Measurements from ENCODE around the gene KIAA0319L.

KIAA0319L gene

DNA sequence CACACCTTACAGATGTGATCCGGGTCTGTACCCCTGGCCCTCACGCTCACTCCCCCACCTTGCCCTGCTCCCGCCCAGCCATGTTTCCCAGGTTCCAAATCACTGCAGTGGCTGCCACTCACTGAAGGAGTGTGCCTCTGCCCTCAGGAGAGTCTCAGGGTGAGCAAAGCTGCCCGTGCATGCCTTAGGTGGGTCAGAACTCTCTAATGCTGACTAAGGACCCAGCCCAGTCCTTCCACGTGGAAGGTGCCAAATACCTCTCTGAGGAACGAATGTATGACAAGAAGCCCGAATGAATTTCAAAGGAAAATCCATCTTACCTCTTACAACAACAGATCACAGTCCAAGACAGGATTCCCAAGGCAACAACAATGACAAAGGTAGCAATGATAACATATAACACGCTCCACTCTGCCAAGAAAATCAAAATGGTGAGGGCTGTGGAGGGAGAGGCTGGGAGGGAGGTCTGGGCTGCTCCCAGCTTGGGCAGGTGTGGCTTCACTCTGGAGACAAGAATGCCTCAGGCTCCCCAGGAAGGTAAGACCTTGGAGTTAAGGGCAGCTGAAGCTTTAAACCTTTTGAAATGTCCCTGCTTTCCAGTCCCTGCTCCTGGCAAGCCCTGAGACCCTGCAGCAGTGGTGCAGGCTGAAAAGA, 115.2 kb downstream of the KIAA0319L start:
- no peak for FAIRE-seq

DNA sequence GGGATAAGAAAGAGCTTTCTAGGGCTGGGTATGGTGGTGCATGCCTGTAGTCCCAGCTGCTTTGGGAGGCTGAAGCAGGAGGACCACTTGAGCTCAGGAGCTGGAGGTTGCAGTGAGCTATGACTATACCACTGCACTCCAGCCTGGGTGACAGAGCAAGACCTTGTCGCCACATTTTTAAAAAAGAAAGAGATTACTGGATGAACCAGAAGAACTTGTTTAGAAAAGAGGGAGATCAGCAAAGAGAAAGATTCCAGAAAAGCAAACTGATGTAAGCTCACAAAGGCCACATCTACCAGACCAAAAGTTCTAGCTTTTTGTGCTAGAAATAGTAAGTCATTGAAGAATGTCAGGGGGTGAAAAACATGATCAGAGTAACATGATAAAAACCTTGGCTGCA, 117.6 kb downstream of the KIAA0319L start:
- no peak for FAIRE-seq

DNA sequence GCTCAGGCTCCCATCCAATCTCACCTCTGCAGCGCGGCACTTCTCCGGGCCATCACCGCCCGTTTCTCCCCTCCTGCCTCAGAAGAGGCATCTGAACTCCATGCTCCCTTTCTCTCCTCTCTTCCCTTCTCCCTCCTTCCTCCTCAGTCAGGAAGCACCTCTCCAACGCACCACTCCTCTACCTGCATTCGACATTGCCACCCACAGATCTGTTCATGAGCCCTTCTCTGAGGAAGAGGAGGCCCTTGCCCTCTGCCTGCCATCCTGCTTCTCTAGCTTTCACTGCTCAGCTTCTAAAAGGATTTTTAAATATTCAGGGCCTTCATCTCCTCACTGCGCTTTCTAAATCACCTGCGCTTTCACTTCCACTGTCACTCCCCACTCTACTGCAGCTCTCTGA, 120.0 kb downstream of the KIAA0319L start:
- no peak for FAIRE-seq

DNA sequence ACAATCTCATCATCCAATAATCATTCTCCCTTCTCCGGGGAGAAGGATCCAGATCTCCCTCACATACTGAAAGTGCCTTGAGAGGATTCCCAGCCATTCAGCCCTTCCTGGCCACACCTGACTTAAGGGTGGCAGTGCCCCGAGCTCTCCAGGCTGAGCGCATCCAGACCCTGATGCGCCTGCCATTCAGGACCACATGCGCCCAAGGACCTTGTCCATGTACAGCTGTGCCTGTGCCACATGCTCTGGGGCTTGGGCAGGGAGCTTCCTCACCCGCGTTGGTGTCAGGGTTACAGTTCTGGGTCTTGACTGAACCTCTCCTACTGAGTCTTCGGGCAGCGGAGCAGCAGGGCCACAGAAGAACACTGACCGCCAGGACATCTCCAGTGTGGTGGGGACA, 121.1 kb downstream of the KIAA0319L start:
- no peak for FAIRE-seq

DNA sequence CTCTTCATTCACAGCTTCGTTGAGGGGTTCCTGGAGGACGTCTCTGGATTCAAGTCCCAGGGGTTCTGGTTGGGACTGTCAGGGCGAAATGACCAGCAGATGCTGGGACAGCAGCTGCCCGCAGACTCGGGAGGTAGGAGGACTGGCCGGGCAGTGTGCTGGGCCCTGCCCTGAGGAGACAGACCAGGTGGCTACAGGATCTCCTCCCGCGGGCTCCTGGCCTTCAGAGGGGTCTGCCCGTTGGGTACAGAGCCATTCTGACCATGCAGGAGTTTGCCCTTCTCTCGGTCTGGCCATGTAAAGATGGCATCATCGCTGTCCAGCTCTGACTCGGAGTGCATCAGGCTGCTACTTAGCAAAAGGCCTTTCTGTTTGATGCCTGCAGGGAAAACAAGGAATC, 122.5 kb downstream of the KIAA0319L start:
- no peak for FAIRE-seq

DNA sequence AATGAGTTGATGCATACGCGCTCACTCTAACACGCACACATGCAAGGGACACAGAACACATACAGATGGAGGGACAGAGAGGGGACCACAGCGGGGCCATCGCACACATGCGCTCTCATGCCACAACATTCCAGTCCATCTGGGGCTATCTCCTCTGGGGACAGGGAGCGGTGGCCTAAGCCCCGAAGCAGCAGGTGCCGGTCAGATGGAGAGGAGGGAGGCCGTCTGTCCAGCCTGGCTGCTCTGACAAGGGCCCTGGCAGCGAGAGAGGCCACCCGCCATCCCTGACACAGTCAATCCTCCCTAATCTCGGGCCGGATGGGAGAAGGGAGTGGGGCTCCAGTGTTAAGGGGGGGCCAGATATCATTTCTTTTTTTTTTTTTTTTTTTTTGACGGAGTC, 123.5 kb downstream of the KIAA0319L start:
- no peak for FAIRE-seq

DNA sequence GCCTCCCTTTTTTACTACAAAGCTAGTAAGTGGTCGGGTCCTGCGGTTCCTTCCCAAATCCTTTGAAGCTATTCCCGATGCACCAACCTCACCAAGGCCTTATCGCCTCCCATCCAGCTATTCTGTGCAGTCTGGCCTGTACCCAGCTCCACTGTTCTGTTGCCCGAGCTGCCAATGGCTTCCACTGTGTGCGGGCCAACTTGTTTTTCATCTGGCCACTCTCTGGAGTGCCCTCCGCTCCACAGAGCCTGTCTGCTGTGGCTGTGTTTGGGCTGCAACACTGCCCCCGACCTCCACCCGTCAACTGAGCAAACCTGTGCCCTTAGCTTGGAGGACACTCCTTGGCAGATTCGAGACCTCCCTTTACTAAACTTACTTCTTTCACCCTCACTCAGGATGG, 125.0 kb downstream of the KIAA0319L start:
- no peak for FAIRE-seq

DNA sequence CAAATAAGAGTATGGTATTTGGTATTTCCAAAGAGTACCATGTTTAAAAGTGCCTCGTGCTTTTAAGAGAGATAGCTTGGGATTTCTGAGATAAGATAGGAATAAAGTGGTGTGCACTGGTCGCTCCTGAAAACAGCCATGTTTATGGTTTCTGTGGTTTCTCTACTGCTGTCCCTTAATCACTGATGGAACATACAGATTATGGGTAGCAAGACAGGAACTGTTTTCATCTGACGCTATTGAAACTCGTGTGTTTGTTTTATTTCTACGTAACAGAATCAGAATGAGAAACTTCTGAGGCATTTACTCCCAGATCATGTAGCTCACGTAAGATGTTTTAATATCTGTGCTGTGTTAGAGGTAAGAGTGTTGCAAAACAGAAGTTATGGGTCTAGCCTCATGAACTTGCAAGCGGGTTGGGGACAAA, 126.0 kb downstream of the KIAA0319L start:
- FAIRE-seq: no peak

DNA sequence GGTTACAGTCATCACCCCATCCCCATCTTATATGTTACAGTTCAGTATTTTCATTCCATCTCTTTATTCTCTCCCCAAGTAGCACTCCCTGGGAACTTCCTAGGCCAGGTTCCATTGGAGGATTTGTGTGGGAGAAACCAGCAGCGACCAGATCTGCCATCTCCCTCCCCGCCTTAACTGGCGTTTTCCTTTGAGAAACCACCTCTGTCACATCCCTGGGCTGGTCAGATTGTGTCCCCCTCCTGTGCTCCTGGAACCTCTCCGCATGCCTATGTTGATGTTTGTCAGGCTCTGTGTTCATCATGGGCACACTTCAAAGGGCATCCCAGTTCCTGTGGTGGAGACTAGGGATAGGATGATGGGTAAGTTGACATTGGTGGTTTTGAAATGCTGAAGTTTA, 126.4 kb downstream of the KIAA0319L start:
- no peak for FAIRE-seq

DNA sequence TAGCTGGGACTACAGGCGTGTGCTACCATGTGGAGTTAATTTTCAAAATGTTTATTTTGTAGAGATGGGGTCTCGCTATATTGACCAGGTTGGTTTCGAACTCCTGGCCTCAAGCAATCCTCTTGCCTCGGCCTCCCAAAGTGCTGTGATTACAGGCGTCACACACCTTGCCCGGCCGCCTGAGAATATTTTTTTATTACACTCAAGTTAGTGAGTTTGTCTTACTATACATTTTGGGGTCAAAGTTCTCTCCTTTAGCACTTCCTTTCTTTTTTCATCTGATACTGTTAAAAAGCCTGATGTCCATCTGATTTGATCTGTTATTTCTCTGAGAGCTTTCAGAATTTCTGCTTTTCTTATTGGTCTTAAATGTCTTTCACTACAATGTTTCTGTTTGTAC, 128.8 kb downstream of the KIAA0319L start:
- FAIRE-seq: no peak

DNA sequence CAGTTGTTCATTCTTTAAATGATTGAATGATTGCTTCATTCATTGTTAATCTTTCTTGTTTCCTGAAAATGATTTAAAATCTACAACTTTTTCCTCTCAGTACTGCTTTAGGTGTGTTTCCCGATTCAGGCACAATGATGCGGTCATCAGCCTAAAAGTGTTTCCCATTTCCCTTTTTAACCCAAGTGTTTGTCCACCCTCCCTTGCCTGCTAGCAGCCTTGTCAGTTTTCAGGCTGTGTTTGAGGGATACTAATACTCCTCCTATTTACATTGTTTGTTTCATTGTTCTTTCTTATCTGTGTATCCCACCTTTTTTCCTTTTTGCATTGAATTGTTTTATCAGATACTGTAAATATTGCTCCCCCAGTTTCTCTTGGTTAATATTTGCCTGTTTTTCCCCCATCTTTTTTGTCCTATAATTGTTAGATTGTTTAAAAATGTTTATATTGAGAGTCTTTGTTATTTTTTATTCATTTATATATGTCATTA, 131.1 kb downstream of the KIAA0319L start:
- no peak for FAIRE-seq

DNA sequence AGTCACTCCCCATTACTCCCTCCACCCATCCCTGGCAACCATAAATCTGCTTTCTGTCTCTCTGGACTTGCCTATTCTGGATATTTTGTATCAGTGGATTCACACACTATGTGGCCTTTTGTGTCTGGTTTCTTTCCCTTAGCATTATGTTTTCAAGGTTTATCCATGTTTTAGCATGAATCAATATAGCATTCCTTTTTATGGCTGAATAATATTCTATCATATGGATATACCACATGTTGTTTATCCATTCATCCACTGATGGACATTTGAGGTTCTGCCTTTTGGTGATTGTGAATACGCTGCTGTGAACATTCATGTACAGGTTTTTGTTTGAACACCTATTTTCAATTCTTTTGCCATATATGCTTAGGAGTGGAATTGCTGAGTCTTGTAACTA, 148.3 kb downstream of the KIAA0319L start:
- FAIRE-seq: no peak

DNA sequence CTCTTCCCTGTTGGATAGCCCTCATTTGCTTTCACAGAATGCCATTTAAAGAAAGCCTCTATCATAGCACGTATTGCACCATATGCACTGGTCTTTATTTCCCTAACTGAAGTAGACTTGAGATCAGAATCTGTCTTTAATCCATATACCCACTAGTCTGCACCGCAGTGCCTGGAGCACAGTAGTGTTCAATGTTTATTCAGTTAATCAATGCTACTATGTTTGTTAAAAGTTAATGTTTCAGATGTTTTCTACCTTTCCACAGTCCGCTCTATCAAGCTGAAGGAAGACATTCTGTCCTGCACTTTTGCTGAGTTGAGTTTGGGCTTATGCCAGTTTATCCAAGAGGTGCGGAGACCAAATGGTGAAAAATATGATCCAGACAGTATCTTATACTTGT, 149.5 kb downstream of the KIAA0319L start:
- no peak for FAIRE-seq

DNA sequence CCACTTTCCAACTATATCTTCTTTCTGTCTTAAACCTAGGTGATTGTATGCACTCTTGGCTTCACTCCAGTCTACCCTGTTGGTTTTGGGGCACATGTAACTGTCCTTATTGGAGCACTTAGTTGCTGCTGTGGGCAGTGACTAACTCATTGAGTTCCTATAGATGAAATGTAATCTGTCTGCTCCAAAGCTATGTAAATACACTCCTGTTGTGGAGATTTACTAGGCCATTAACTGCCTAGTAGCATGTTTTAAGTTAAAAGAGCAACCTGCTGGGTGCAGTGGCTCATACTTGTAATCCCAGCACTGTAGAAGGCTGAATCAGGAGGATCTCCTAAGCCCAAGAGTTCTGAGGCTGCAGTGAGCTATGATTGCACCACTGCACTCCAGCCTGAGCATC, 151.1 kb downstream of the KIAA0319L start:
- FAIRE-seq: no peak

DNA sequence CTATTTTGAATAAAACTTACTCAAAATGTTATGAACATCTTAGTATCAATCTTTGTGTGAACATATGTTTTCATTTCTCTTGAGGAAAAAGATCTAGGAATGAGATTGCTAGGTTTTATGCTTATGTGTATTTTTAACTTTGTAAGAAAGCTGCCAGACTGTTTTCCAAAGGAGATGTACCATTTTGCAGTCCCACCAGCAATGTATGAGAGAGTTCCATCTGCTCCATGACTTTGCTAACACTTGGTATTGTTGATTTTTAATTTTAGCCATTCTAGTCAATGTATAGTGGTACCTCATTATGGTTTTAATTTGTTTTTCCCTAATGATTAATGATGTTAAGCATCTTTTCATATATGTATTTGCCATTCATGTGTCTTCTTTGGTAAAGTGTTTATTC, 156.2 kb downstream of the KIAA0319L start:
- FAIRE-seq: no peak

DNA sequence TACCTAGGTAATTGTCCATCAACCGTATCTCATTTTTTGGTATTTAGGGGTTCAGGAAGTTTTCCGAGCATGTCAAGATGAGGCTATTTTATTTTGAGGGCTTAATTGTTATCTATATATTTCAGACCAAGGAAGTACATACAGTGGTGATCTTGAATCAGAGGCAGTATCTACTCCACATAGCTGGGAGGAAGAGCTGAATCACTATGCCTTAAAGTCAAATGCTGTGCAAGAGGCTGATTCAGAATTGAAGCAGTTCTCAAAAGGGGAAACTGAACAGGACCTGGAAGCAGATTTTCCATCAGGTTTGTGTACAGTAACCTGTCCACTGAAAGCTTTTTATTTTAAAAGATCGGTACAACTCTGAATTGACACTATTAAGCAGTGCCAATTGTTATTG, 158.5 kb downstream of the KIAA0319L start:
- FAIRE-seq: no peak

DNA sequence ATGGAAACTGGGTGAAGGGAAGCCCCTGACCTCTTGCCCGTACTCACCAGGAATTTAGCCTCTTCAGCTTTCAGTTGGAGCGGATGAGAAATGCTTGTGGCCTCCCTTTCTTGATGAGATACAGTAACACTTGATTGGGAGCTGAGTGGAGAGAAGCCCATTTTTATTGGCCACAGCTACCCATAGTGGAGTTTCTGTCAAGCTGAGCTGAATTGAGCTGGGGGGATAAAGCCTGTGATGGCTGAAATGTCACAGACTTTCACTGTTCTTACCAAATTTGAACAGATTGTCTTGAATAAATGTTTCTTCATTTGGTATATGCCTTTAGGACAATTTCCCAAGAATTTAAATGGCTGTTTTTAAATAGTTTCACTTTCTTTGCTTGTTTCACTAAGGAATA, 162.8 kb downstream of the KIAA0319L start:
- FAIRE-seq: no peak

DNA sequence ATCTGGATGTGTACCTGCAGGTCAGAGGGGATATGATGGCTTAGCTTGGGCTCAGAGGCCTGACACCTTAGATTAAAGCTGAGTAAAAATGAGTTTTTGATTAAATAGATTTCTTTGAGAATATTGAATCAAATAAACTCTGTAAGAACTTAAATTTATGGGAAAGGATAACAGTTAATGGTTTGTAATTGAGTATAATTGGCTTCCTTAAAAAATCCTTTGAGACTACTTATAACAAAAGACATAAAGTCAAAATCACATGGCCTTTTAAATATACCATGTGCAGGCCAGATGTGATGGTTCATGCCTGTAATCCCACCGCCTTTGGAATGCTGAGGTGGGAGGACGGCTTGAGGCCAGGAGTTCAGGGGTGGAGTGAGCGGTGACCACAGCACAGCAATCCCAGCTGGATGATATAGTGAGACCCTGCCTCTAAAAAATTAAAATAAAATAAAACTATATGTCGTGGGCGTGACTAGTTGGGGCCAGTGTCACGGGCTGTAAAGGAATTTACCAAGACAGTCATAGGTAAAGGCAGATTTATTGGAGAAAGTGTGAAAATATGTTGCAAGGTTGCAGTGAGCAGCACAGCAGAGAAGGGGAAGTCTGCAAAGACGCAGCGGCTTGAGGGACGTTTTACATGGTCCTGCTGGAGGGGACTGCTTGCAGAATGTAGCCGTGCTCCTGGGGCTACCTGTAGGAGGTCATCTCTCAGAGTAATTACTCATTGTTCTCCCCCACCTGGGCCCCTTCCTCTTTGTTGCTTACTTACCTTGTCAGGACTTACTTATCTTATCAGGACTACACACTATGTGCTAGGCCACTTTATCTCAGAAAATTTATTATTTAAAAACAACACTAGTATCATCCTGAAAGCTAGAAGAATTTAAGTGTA, 166.4 kb downstream of the KIAA0319L start:
- FAIRE-seq: no peak

DNA sequence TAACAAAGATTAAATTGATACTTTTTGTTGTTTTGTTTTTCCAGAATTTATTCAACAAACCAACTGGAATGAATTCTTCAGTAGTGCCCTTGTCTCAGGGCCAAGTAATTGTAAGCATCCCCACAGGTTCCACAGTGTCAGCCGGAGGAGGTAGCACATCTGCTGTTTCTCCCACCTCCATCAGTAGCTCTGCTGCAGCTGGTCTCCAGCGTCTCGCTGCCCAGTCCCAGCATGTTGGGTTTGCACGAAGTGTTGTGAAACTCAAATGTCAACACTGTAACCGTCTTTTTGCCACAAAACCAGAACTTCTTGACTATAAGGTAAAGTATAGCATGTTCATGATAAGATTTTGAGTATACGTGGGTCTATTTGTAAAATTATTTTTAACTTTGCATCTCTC, 170.2 kb downstream of the KIAA0319L start:
- FAIRE-seq: no peak

DNA sequence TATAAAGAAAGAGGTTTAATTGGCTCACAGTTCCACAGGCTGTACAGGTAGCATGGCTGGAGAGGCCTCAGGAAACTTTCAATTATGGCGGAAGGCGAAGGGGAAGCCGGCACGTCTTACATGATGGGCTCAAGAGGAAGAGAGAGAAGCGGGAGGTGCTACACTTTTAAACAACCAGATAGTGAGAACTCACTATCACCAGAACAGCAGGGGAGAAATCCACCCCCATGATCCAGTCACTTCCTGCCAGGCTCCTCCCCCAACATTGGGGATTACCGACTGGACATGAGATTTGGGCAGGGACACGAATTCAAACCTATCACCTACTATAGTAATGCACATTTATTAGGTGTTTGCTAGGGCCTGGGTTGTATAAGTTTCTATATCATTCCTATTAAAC, 170.9 kb downstream of the KIAA0319L start:
- FAIRE-seq: no peak

Data from TTC549 (cell line).